SK-N-SH (cell line): ENCODE results near the gene PLAAT4. TPM values are rescaled to one million over a fixed set of nuclear protein-coding genes. Genes with fewer than 3 reads are reported as not detected.
"Not testable (repeated sequence)": the region's sequence is repeated elsewhere in the genome, so short reads cannot be mapped to it uniquely, and the experiment has no call there.

Source experiments
- CTCF ChIA-PET: fragments of 300-600, 350-600 bp; formaldehyde crosslinking; extraction: SDS; loops from one replicate; lab custom pipeline; 2021; lab: Yijun Ruan, JAX
- POLR2A ChIA-PET: fragments of 350-600 bp; sonication (Branson Sonifier 250); formaldehyde crosslinking; extraction: SDS; loops from one replicate; lab custom pipeline; 2020; ENCODE audit warnings: antibody characterized with exemption, inconsistent platforms; lab: Yijun Ruan, JAX
- DNase-seq: peaks from one replicate; pipeline ENCODE4 v3.0.0; 2012
- H2AFZ ChIP-seq: fragments of 200-600 bp; sonication (generic); 2 replicates; pipeline ENCODE4 v1.8.1; 2016; ENCODE audit warnings: antibody characterized with exemption, mild to moderate bottlenecking, low read depth
- H3F3A ChIP-seq: fragments of 200-600 bp; sonication (generic); replicated peaks from 2 replicates; pipeline ENCODE3; 2016; ENCODE audit warnings: antibody characterized with exemption, mild to moderate bottlenecking; ENCODE audit not compliant: insufficient read depth
- H3K27ac ChIP-seq, 2 experiments: fragments of 200-500 bp in 1 of 2; fragments of 200-600 bp in 1 of 2; sonication (Bioruptor generic) in 1 of 2; sonication (generic), shearing (Covaris generic) in 1 of 2; 2 replicates each; pipeline versions ENCODE4 v1.5.1 to v1.6.1; 2014 to 2016; ENCODE audit warnings: low read depth in 2 of 2, inconsistent platforms in 1 of 2, low read length in 1 of 2, mild to moderate bottlenecking in 1 of 2, mixed read lengths in 1 of 2
- H3K27me3 ChIP-seq: fragments of 200-600 bp; sonication (generic), shearing (Covaris generic); 2 replicates; pipeline ENCODE4 v1.6.1; 2016; ENCODE audit warnings: mixed run types; ENCODE audit not compliant: insufficient read depth
- H3K36me3 ChIP-seq, 2 experiments: fragments of 200-500 bp in 1 of 2; fragments of 200-600 bp in 1 of 2; sonication (Bioruptor generic) in 1 of 2; sonication (generic) in 1 of 2; replicated peaks in 1 of 2; 2 replicates each; pipeline versions ENCODE3 to v1.5.1; 2014 to 2016; ENCODE audit warnings: low read length in 1 of 2, mild to moderate bottlenecking in 1 of 2; ENCODE audit not compliant: insufficient read depth in 2 of 2, control insufficient read depth in 1 of 2
- H3K4me1 ChIP-seq, 2 experiments: fragments of 200-500 bp in 1 of 2; fragments of 200-600 bp in 1 of 2; sonication (Bioruptor generic) in 1 of 2; sonication (generic), shearing (Covaris generic) in 1 of 2; 2 replicates each; pipeline versions ENCODE4 v1.5.1 to v1.6.1; 2014 to 2016; ENCODE audit warnings: low read depth in 1 of 2, low read length in 1 of 2, mixed run types in 1 of 2; ENCODE audit not compliant: insufficient read depth in 2 of 2, control insufficient read depth in 1 of 2
- H3K4me2 ChIP-seq: fragments of 200-600 bp; sonication (generic), shearing (Covaris generic); 2 replicates; pipeline ENCODE4 v1.6.1; 2017; ENCODE audit warnings: mixed run types
- H3K4me3 ChIP-seq, 2 experiments: fragments of 200-500 bp in 1 of 2; fragments of 200-600 bp in 1 of 2; sonication (Bioruptor generic) in 1 of 2; sonication (generic), shearing (Covaris generic) in 1 of 2; 2 replicates each; pipeline versions ENCODE4 v1.5.1 to v1.8.1; 2014 to 2016; ENCODE audit warnings: low read depth in 2 of 2, inconsistent platforms in 1 of 2, low read length in 1 of 2, mild to moderate bottlenecking in 1 of 2, mixed read lengths in 1 of 2, moderate library complexity in 1 of 2
- H3K79me2 ChIP-seq: fragments of 200-600 bp; sonication (generic); 2 replicates; pipeline ENCODE4 v1.8.1; 2017; ENCODE audit warnings: mild to moderate bottlenecking; ENCODE audit not compliant: insufficient read depth
- H3K9ac ChIP-seq: fragments of 200-600 bp; sonication (generic); 2 replicates; pipeline ENCODE4 v1.6.1; 2017; ENCODE audit warnings: mixed run types
- H3K9me2 ChIP-seq: fragments of 200-600 bp; sonication (generic); 2 replicates; pipeline ENCODE4 v1.6.1; 2017; ENCODE audit warnings: mixed run types
- H3K9me3 ChIP-seq: fragments of 200-600 bp; sonication (generic); 2 replicates; pipeline ENCODE4 v1.6.1; 2017; ENCODE audit warnings: mixed run types, mild to moderate bottlenecking, moderate library complexity
- H4K20me1 ChIP-seq: fragments of 200-600 bp; sonication (generic); 2 replicates; pipeline ENCODE4 v1.6.1; 2017; ENCODE audit warnings: mild to moderate bottlenecking, mixed run types; ENCODE audit not compliant: insufficient read depth
- CHD2 ChIP-seq: fragments of 150-350 bp; IDR thresholded peaks from 2 replicates; pipeline ENCODE4 v1.6.1; 2018; ENCODE audit warnings: low read length; ENCODE audit not compliant: partially characterized antibody
- CTCF ChIP-seq: fragments of 200-600 bp; sonication (generic); IDR thresholded peaks from 2 replicates; pipeline ENCODE4 v1.6.1; 2017; ENCODE audit warnings: antibody characterized with exemption, mild to moderate bottlenecking, moderate library complexity
- FOSL2 ChIP-seq: IDR thresholded peaks from 2 replicates; pipeline ENCODE4 v1.4.0; 2012; ENCODE audit warnings: low read depth, mild to moderate bottlenecking, moderate library complexity, borderline replicate concordance
- FOXJ3 ChIP-seq: sonication (generic); formaldehyde crosslinking; IDR thresholded peaks from 2 replicates; pipeline ENCODE4 v1.5.1; 2020; ENCODE audit warnings: mild to moderate bottlenecking, missing genetic modification reagents
- FOXM1 ChIP-seq: IDR thresholded peaks from 2 replicates; pipeline ENCODE4 v1.4.0; 2012; ENCODE audit warnings: low read depth, mild to moderate bottlenecking
- GABPA ChIP-seq: IDR thresholded peaks from 2 replicates; pipeline ENCODE4 v1.4.0; 2012; ENCODE audit warnings: low read depth, mild to moderate bottlenecking
- MEF2A ChIP-seq: IDR thresholded peaks from 2 replicates; pipeline ENCODE4 v1.4.0; 2012; ENCODE audit warnings: low read depth, borderline replicate concordance
- NRF1 ChIP-seq: IDR thresholded peaks from 2 replicates; pipeline ENCODE4 v1.6.1; 2012; ENCODE audit warnings: low read depth, mild to moderate bottlenecking, low read length
- RAD21 ChIP-seq: IDR thresholded peaks from 2 replicates; pipeline ENCODE4 v1.6.1; 2012; ENCODE audit warnings: mild to moderate bottlenecking, low read length
- RCOR1 ChIP-seq: fragments of 150-350 bp; IDR thresholded peaks from 2 replicates; pipeline ENCODE4 v1.6.1; 2017; ENCODE audit warnings: antibody characterized with exemption, low read length
- RXRA ChIP-seq: IDR thresholded peaks from 2 replicates; pipeline ENCODE4 v1.4.0; 2012; ENCODE audit warnings: low read depth, mild to moderate bottlenecking, borderline replicate concordance
- SMC3 ChIP-seq: IDR thresholded peaks from 2 replicates; pipeline ENCODE4 v1.6.1; 2012; ENCODE audit warnings: low read depth, low read length, improper control_type of control experiment
- TAF1 ChIP-seq: IDR thresholded peaks from 2 replicates; pipeline ENCODE4 v1.6.1; 2012; ENCODE audit warnings: low read depth, mild to moderate bottlenecking, low read length, moderate library complexity, borderline replicate concordance
- TCF12 ChIP-seq: IDR thresholded peaks from 2 replicates; pipeline ENCODE4 v1.4.0; 2012
- USF1 ChIP-seq: IDR thresholded peaks from 2 replicates; pipeline ENCODE4 v1.4.0; 2012; ENCODE audit warnings: low read depth, borderline replicate concordance
- USF2 ChIP-seq: fragments of 150-350 bp; IDR thresholded peaks from 2 replicates; pipeline ENCODE4 v1.6.1; 2017; ENCODE audit warnings: antibody characterized with exemption, low read length, low read depth, borderline replicate concordance
- ZBTB33 ChIP-seq: IDR thresholded peaks from 2 replicates; pipeline ENCODE4 v1.4.0; 2012; ENCODE audit warnings: low read depth, borderline replicate concordance
- WGBS: methylation state at CpG from one replicate; pipeline ENCODE4 v1.1.6; 2017; ENCODE audit warnings: low lambda C conversion rate; 5-methylcytosine and 5-hydroxymethylcytosine counted together
- polyA plus RNA-seq, 3 experiments: library from polyadenylated mRNA; depleted of rRNA; stranded (reverse); fragments of >200 nt; gene quantifications; 2 replicates each; pipeline ENCODE4 v1.2.3, GENCODE V29; 2012

PLAAT4 gene
- polyA plus RNA-seq, 1 of the 3 experiments (the other 2 are of a cell fraction): 5.6 TPM

- no peak overlapping the region for H2AFZ ChIP-seq
- no peak for DNase-seq
- TF ChIP-seq MEF2A (no peak), GABPA (no peak), SMC3 (no peak), RXRA (no peak), FOXM1 (no peak), CHD2 (no peak), USF1 (no peak), NRF1 (no peak), ZBTB33 (no peak), FOXJ3 (no peak), USF2 (no peak), TCF12 (no peak), FOSL2 (no peak), CTCF (no peak), RCOR1 (no peak), RAD21 (no peak), TAF1 (no peak)
- CTCF ChIA-PET: interaction anchor here (0.9 kb wide), 1 partner anchor 71 kb away, joined by 3 read pairs; no protein-coding TSS in a partner anchor
- H3K4me1 ChIP-seq: no peaks in the 10 kb centered on the region
- POLR2A ChIA-PET: no interaction called here
- no peak overlapping the region for H3K27ac ChIP-seq
- H4K20me1 ChIP-seq: no peaks in the 10 kb centered on the region
- no peaks in the 10 kb centered on the region for H3K36me3 ChIP-seq
- no peaks in the 10 kb centered on the region for H3F3A ChIP-seq
- H3K27me3 ChIP-seq: no peaks in the 10 kb centered on the region
- 63% methylated on average over 4 of the region's 4 CpGs for WGBS
- H3K9me2 ChIP-seq: no peaks in the 10 kb centered on the region
- no peak overlapping the region for H3K9ac ChIP-seq
- no peaks in the 10 kb centered on the region for H3K79me2 ChIP-seq
- H3K9me3 ChIP-seq: no peaks in the 10 kb centered on the region
- no peak overlapping the region for H3K4me2 ChIP-seq
- H3K4me3 ChIP-seq: no peak overlapping the region
Measured at GRCh38 chr11:63549411-63549810, 12.8 kb downstream of the PLAAT4 start.

- H2AFZ ChIP-seq, H3K36me3 ChIP-seq, CTCF ChIA-PET, H3K9me3 ChIP-seq, H3K79me2 ChIP-seq, H3K27me3 ChIP-seq, H3K9me2 ChIP-seq, DNase-seq, H3K27ac ChIP-seq, H3K4me2 ChIP-seq, H3K4me1 ChIP-seq, H3K9ac ChIP-seq, H3F3A ChIP-seq, H4K20me1 ChIP-seq, H3K4me3 ChIP-seq, POLR2A ChIA-PET: not testable (repeated sequence)
- 67% methylated on average over 10 of the region's 31 CpGs for WGBS
Measured at GRCh38 chr11:63550156-63550700, 13.6 kb downstream of the PLAAT4 start.
